ENCODE measurements around the gene RNFT2.
"Not testable (repeated sequence)": the region's sequence is repeated elsewhere in the genome, so short reads cannot be mapped to it uniquely, and the experiment has no call there.

Gene RNFT2

GRCh38 chr12:116742787-116743186 is 4.7 kb downstream of the RNFT2 start:
- not testable (repeated sequence) for DNase-seq (ENCODE audit: low read depth in 3 of 3)

- no peak for DNase-seq (ENCODE audit: low read depth in 3 of 3)
Observed at GRCh38 chr12:116744766-116745165, 6.7 kb downstream of the RNFT2 start.

GRCh38 chr12:116745554-116745953 is 7.4 kb downstream of the RNFT2 start:
- no peak for DNase-seq (ENCODE audit: low read depth in 3 of 3)

- DNase-seq (ENCODE audit: low read depth in 3 of 3), result no peak
Observed at GRCh38 chr12:116749884-116750283, 11.8 kb downstream of the RNFT2 start.

- no peak for DNase-seq (ENCODE audit: low read depth in 3 of 3)
Observed at GRCh38 chr12:116750298-116750697, 12.2 kb downstream of the RNFT2 start.

- not testable (repeated sequence) for DNase-seq (ENCODE audit: low read depth in 3 of 3)
Observed at GRCh38 chr12:116754097-116754496, 16.0 kb downstream of the RNFT2 start.

GRCh38 chr12:116754783-116755182 is 16.7 kb downstream of the RNFT2 start:
- not testable (repeated sequence) for DNase-seq (ENCODE audit: low read depth in 3 of 3)

GRCh38 chr12:116759783-116760621 is 21.9 kb downstream of the RNFT2 start:
- no peak for DNase-seq (ENCODE audit: low read depth in 3 of 3)

GRCh38 chr12:116760622-116761020 is 22.5 kb downstream of the RNFT2 start:
- no peak for DNase-seq (ENCODE audit: low read depth in 3 of 3)

- no peak for DNase-seq (ENCODE audit: low read depth in 3 of 3)
Observed at GRCh38 chr12:116761499-116761898, 23.4 kb downstream of the RNFT2 start.

- DNase-seq (ENCODE audit: low read depth in 3 of 3), result no peak
Observed at GRCh38 chr12:116765271-116765670, 27.2 kb downstream of the RNFT2 start.

- no peak for DNase-seq (ENCODE audit: low read depth in 3 of 3)
Observed at GRCh38 chr12:116766285-116766684, 28.2 kb downstream of the RNFT2 start.

GRCh38 chr12:116766746-116767145 is 28.6 kb downstream of the RNFT2 start:
- no peak for DNase-seq (ENCODE audit: low read depth in 3 of 3)

- DNase-seq (ENCODE audit: low read depth in 3 of 3), result no peak
Observed at GRCh38 chr12:116771651-116772050, 33.5 kb downstream of the RNFT2 start.

GRCh38 chr12:116773276-116773731 is 35.2 kb downstream of the RNFT2 start:
- DNase-seq (ENCODE audit: low read depth in 3 of 3), result no peak

GRCh38 chr12:116774020-116774419 is 35.9 kb downstream of the RNFT2 start:
- no peak for DNase-seq (ENCODE audit: low read depth in 3 of 3)

GRCh38 chr12:116777245-116777644 is 39.1 kb downstream of the RNFT2 start:
- DNase-seq (ENCODE audit: low read depth in 3 of 3), result no peak

GRCh38 chr12:116779597-116779996 is 41.5 kb downstream of the RNFT2 start:
- no peak for DNase-seq (ENCODE audit: low read depth in 3 of 3)

GRCh38 chr12:116780942-116781341 is 42.8 kb downstream of the RNFT2 start:
- no peak for DNase-seq (ENCODE audit: low read depth in 3 of 3)

- no peak for DNase-seq (ENCODE audit: low read depth in 3 of 3)
Observed at GRCh38 chr12:116783525-116784237, 45.6 kb downstream of the RNFT2 start.

GRCh38 chr12:116784238-116784612 is 46.1 kb downstream of the RNFT2 start:
- DNase-seq (ENCODE audit: low read depth in 3 of 3), result no peak

GRCh38 chr12:116789562-116789961 is 51.4 kb downstream of the RNFT2 start:
- DNase-seq (ENCODE audit: low read depth in 3 of 3), result not testable (repeated sequence)

- no peak for DNase-seq (ENCODE audit: low read depth in 3 of 3)
Observed at GRCh38 chr12:116790066-116790465, 52.0 kb downstream of the RNFT2 start.

All from stimulated activated CD4-positive, alpha-beta T cell treated with anti-CD3 and anti-CD28 coated beads, TNF-alpha, amount 100 ng/mL, for 4 hours (primary cell).